ENCODE results near the gene SLC50A1. TPM values are rescaled to one million over a fixed set of nuclear protein-coding genes. Genes with fewer than 3 reads are reported as not detected.

Gene SLC50A1
- total and polyA plus RNA-seq, 9 of the 15 experiments (the other 6 are each of a cell fraction or from before 2014, with no cell fraction given), result 46.5 to 132 (median 91.9) TPM

DNA sequence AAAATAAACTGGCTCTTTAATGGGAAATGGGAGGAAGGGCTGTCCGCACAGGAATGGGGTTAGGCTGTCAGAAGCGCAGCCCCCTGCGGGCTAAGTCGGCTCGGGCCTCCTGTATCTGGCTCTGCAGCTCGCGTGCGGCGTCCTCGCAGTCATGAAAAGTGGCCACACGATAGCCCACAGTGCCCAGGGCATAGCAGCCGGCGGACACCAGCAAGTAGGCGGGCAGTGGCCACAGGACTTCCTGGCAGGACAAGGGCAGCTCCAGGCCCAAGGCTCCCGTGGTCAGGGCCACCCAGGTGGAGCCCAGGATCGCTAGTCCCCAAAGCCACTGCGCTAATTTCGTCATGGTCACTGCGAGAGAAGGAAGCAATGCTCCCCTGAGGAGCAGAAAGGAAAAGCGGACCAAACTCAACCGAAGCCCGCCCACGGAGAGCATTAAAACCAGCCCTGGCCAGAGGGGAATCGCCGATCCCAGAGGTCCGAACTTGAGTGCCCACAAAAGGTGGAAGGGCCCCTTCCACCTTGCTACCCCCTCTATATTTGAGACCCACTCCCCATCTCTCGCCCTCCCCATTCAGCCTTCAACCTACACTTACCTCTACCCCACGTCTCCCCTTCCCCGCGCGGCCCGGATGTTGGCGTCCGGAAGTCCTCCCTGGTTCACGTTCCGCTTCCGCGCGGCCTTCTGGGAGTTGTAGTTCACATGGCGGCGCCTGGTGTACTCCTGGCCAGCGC, 4.4 kb downstream of the SLC50A1 start, which contains the start of gene DPM3 (continued):
- TF ChIP-seq NFXL1 (CRISPR knock-in tag; IDR thresholded peaks at IDR 0.05), result no peak
- no peak for TF ChIP-seq TRIM28 (IDR thresholded peaks at IDR 0.05)
- TF ChIP-seq ZNF561 (CRISPR knock-in tag; conservative IDR thresholded peaks at IDR 0.05), result no peak
- no peak for TF ChIP-seq ZNF764 (CRISPR knock-in tag; IDR thresholded peaks at IDR 0.05; ENCODE audit: low read depth)
- TF ChIP-seq PHF20 (IDR thresholded peaks at IDR 0.05; ENCODE audit: partially characterized antibody), result peak; percentile 47
- no peak for TF ChIP-seq PBX2 (CRISPR knock-in tag; IDR thresholded peaks at IDR 0.05; ENCODE audit: low read depth)
- no peak for TF ChIP-seq PBX2 (tag; conservative IDR thresholded peaks at IDR 0.05; ENCODE audit: low read depth)
- peak; percentile 75 for TF ChIP-seq NFRKB (IDR thresholded peaks at IDR 0.05; ENCODE audit: low read depth)
- TF ChIP-seq CBFA2T2 (conservative IDR thresholded peaks at IDR 0.05), result no peak
- no peak for TF ChIP-seq NR2F6 (CRISPR knock-in tag; IDR thresholded peaks at IDR 0.05)
- TF ChIP-seq ESRRA (IDR thresholded peaks at IDR 0.05; ENCODE audit: borderline replicate concordance, low read depth), result no peak
- TF ChIP-seq CBX1 (IDR thresholded peaks at IDR 0.05; ENCODE audit: low read depth), result no peak
- TF ChIP-seq ZFP1 (CRISPR knock-in tag; IDR thresholded peaks at IDR 0.05), result no peak
- 0 out of 2 replicates have a peak, but pooled peaks have one; percentile 84 for TF ChIP-seq XRCC5 (IDR thresholded peaks at IDR 0.05; ENCODE audit: low read depth, low read length)
- 0 out of 2 replicates have a peak, but pooled peaks have one; percentile 28 for TF ChIP-seq PML (IDR thresholded peaks at IDR 0.05; ENCODE audit: low read length)
- TF ChIP-seq NR2C1 (IDR thresholded peaks at IDR 0.05), result peak; percentile 88
- peak; percentile 93 for TF ChIP-seq NR2C1 (tag; IDR thresholded peaks at IDR 0.05)
- peak; percentile 90 for TF ChIP-seq POLR2B (IDR thresholded peaks at IDR 0.05; ENCODE audit: low read depth, partially characterized antibody)
- no peak for TF ChIP-seq KLF13 (tag; IDR thresholded peaks at IDR 0.05; ENCODE audit: borderline replicate concordance, low read depth)
- TF ChIP-seq, protein P1, sequence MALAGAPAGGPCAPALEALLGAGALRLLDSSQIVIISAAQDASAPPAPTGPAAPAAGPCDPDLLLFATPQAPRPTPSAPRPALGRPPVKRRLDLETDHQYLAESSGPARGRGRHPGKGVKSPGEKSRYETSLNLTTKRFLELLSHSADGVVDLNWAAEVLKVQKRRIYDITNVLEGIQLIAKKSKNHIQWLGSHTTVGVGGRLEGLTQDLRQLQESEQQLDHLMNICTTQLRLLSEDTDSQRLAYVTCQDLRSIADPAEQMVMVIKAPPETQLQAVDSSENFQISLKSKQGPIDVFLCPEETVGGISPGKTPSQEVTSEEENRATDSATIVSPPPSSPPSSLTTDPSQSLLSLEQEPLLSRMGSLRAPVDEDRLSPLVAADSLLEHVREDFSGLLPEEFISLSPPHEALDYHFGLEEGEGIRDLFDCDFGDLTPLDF (CRISPR knock-in tag; IDR thresholded peaks at IDR 0.05), result 0 out of 2 replicates have a peak, but pooled peaks have one; percentile 26
- TF ChIP-seq NR1H2 (CRISPR knock-in tag; IDR thresholded peaks at IDR 0.05), result no peak
- TF ChIP-seq ZNF175 (CRISPR knock-in tag; IDR thresholded peaks at IDR 0.05; ENCODE audit: low read depth), result no peak
- no peak for TF ChIP-seq CBX2 (IDR thresholded peaks at IDR 0.05; ENCODE audit: insufficient read depth, low read length, poor library complexity, severe bottlenecking)
- TF ChIP-seq RFX5 (IDR thresholded peaks at IDR 0.05; ENCODE audit: low read depth, low read length), result no peak
- peak; percentile 5 to 31; a peak in 1 of 4 replicates for TF ChIP-seq TEAD1 (CRISPR knock-in tag; IDR thresholded peaks at IDR 0.05)
- TF ChIP-seq FOXJ3 (CRISPR knock-in tag; IDR thresholded peaks at IDR 0.05), result no peak
- no peak for TF ChIP-seq PCBP1 (IDR thresholded peaks at IDR 0.05; ENCODE audit: low read depth, low read length, poor library complexity, severe bottlenecking)
- TF ChIP-seq ZKSCAN1 (IDR thresholded peaks at IDR 0.05; ENCODE audit: low read depth, low read length), result no peak

Data from K562 (cell line).